Measurements from ENCODE around the gene RASD2.

GRCh38 chr22:35551549-35552177, 11.0 kb downstream of the RASD2 start:
- TF ChIP-seq POLR2A (IDR thresholded peaks at IDR 0.05; ENCODE audit: low read depth, low read length) (no peak), POLR2AphosphoS5 (IDR thresholded peaks at IDR 0.05; ENCODE audit: low read depth, low read length) (no peak)
